Stimulated activated CD8-positive, alpha-beta memory T cell treated with anti-CD3 and anti-CD28 coated beads, Interleukin-15, amount 100 ng/mL, for 48 hours (primary cell): ENCODE results near the gene DLGAP4.

Source experiments
- DNase-seq, 2 donors: peaks; one replicate each; pipeline ENCODE4 v3.0.0-alpha.2; 2020; ENCODE audit warnings: low read depth in 2 of 2

Gene DLGAP4

GRCh38 chr20:36384022-36384619 lies 78.0 kb downstream of the DLGAP4 start:
- DNase-seq: peak; percentile 15 to 17

GRCh38 chr20:36385503-36385902 lies 79.4 kb downstream of the DLGAP4 start:
- no peak for DNase-seq

GRCh38 chr20:36386236-36386635 lies 80.1 kb downstream of the DLGAP4 start:
- no peak for DNase-seq

GRCh38 chr20:36390269-36390668 lies 84.1 kb downstream of the DLGAP4 start:
- DNase-seq: no peak

- no peak for DNase-seq
Observed at GRCh38 chr20:36390719-36391415, 84.7 kb downstream of the DLGAP4 start.

GRCh38 chr20:36391456-36391855 lies 85.3 kb downstream of the DLGAP4 start:
- no peak for DNase-seq

GRCh38 chr20:36391955-36392354 lies 85.8 kb downstream of the DLGAP4 start:
- no peak for DNase-seq

GRCh38 chr20:36392989-36393388 lies 86.8 kb downstream of the DLGAP4 start:
- DNase-seq: no peak

- DNase-seq: no peak
Observed at GRCh38 chr20:36394340-36394965, 88.3 kb downstream of the DLGAP4 start.

- no peak for DNase-seq
Observed at GRCh38 chr20:36396340-36396739, 90.2 kb downstream of the DLGAP4 start.

- no peak for DNase-seq
Observed at GRCh38 chr20:36396847-36397630, 90.9 kb downstream of the DLGAP4 start.

- no peak for DNase-seq
Observed at GRCh38 chr20:36398515-36398914, 92.4 kb downstream of the DLGAP4 start.

- peak; percentile 7 to 29 for DNase-seq
Observed at GRCh38 chr20:36399147-36399968, 93.2 kb downstream of the DLGAP4 start.

- DNase-seq: no peak
Observed at GRCh38 chr20:36399969-36400545, 93.9 kb downstream of the DLGAP4 start.

GRCh38 chr20:36400909-36401735 lies 95.0 kb downstream of the DLGAP4 start:
- no peak for DNase-seq

GRCh38 chr20:36402708-36403107 lies 96.6 kb downstream of the DLGAP4 start:
- DNase-seq: no peak

- no peak for DNase-seq
Observed at GRCh38 chr20:36404435-36404978, 98.4 kb downstream of the DLGAP4 start.

- DNase-seq: no peak
Observed at GRCh38 chr20:36405255-36405654, 99.1 kb downstream of the DLGAP4 start.

- no peak for DNase-seq
Observed at GRCh38 chr20:36407199-36407733, 101.1 kb downstream of the DLGAP4 start.

- DNase-seq: no peak
Observed at GRCh38 chr20:36408219-36408618, 102.1 kb downstream of the DLGAP4 start.
